Measurements from ENCODE around the gene C18orf63.
A peak's percentile ranks its signal among the peaks of the same experiment; 100 is the strongest.
"Not testable (repeated sequence)": the region's sequence is repeated elsewhere in the genome, so short reads cannot be mapped to it uniquely, and the experiment has no call there.

Gene C18orf63

DNA sequence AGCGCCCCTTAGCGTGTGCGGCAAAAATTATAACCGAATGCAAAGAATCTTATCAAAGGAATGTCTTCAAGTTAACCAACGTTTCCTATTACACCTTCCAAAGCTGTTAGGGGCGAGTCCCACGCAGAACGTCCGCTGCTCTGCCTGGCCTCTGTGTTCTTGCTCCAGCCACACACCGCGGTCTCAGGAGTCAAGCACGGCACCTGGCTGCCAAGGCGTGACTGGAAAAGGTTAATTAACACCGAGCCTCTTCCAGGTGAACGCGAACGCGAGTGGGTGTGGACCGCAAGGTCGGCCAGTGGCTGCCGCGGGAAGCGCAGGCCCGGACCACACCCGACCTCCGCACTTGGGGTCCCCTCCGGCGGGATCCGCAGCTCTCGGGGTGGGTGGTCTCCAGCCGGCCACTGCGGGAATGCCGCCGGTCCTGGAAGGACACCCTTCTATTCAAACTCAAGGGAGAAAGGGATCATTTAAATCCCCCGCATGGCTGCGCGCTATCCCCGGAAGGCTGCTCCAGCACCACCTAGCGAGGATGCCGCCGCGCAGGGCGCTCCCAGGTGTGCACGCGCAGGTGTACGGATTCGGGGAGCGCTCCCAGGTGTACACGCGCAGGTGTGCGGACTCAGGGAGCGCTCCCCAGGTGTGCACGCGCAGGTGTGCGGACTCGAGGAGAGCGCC lies 24.7 kb upstream of the C18orf63 start:
- DNase-seq (ENCODE audit: low read depth), result peak; percentile 67
- peak overlapping the region; percentile 93 for H3K4me3 ChIP-seq (ENCODE audit: low read depth, low read length)
- TF ChIP-seq CTCF (IDR thresholded peaks at IDR 0.05; ENCODE audit: control insufficient read depth, extremely low read depth, insufficient read depth), result peak; percentile 79

GRCh38 chr18:74291472-74291770 lies 24.2 kb upstream of the C18orf63 start:
- no peak for DNase-seq (ENCODE audit: low read depth)

GRCh38 chr18:74291771-74292540 lies 23.7 kb upstream of the C18orf63 start, which contains the start of gene CYB5A:
Gene CYB5A, minus strand, starts transcription at chr18:74291963. Its CDS starts 88 bp downstream, at chr18:74291875.
- TF ChIP-seq CTCF (IDR thresholded peaks at IDR 0.05; ENCODE audit: control insufficient read depth, extremely low read depth, insufficient read depth), result no peak
- peak within 1 kb of the TSS; percentile 93 for H3K4me3 ChIP-seq (ENCODE audit: low read depth, low read length)
- DNase-seq (ENCODE audit: low read depth), result peak; percentile 85

More at GRCh38 chr18:74291472-74291770, 24.2 kb upstream of the C18orf63 start:
- TF ChIP-seq CTCF (IDR thresholded peaks at IDR 0.05; ENCODE audit: control insufficient read depth, extremely low read depth, insufficient read depth), result no peak
- H3K4me3 ChIP-seq (ENCODE audit: low read depth, low read length), result peak overlapping the region; percentile 93

DNA sequence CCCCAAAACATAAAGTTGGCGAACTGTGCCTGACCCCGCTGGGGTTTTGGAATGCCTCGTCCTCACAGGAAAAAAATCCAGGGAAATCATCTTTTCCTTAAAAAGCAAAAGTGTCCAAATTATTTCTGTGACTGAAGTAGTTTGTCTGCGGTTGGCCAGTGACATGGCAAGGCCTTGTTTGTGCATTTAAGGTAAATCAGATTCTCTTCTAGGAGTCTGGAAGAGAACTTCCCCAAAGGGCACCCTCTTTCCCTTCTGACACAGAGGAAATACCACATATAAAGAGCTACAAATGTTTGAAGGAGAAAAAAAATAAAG lies 23.1 kb upstream of the C18orf63 start:
- no peak for TF ChIP-seq CTCF (IDR thresholded peaks at IDR 0.05; ENCODE audit: control insufficient read depth, extremely low read depth, insufficient read depth)
- no peak for DNase-seq (ENCODE audit: low read depth)
- H3K4me3 ChIP-seq (ENCODE audit: low read depth, low read length), result peak overlapping the region; percentile 93

DNA sequence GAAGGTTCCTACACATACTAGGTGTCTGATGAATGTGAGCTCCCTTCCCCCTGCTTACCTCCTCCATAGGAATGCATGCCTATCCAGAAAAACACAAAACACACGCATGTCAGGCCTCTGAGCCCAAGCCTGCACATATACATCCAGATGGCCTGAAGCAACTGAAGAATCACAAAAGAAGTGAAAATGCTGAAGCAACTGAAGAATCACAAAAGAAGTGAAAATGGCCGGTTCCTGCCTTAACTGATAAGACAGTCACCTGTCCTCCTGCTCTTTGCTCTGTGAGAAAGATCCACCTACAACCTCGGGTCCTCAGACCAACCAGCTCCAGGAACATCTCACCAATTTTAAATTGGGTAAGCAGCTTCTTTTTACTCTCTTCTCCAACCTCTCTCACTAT lies 22.7 kb upstream of the C18orf63 start:
- DNase-seq (ENCODE audit: low read depth); H3K4me3 ChIP-seq (ENCODE audit: low read depth, low read length): not testable (repeated sequence)

- DNase-seq (ENCODE audit: low read depth), result no peak
- no peak for TF ChIP-seq CTCF (IDR thresholded peaks at IDR 0.05; ENCODE audit: control insufficient read depth, extremely low read depth, insufficient read depth)
- H3K4me3 ChIP-seq (ENCODE audit: low read depth, low read length), result no peak overlapping the region
Observed at GRCh38 chr18:74294526-74294925, 21.1 kb upstream of the C18orf63 start.

DNA sequence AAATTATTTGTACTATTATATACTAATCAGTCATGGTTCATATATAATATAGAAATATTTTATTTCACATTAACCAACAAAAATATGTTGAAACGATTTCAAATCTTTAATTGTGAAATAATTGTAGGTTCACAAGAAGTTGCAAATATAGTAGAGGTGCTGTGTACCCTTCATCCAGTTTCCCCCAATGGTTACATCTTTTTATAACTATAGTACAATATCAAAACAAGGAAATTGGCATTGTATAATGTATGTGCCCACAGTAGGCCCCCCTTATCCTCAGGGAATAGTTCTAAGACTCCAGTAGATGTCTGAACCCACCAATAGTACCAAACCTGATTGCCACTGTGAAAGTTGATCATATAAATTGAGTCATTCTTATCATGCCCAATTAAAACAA lies 16.5 kb upstream of the C18orf63 start:
- no peak for DNase-seq (ENCODE audit: low read depth)
- H3K4me3 ChIP-seq (ENCODE audit: low read depth, low read length), result no peak overlapping the region
- no peak for TF ChIP-seq CTCF (IDR thresholded peaks at IDR 0.05; ENCODE audit: control insufficient read depth, extremely low read depth, insufficient read depth)

Data from LNCaP clone FGC (cell line).